HG03521 (cell line): ENCODE measurements around the gene DHRS13.
"Not testable (repeated sequence)": the region's sequence is repeated elsewhere in the genome, so short reads cannot be mapped to it uniquely, and the experiment has no call there.

ENCODE experiments used
- ATAC-seq: cut with Tn5 transposase; IDR thresholded peaks from one replicate; pipeline ENCODE4 v1.9.1; 2021; ENCODE audit warnings: mild to moderate bottlenecking, moderate library complexity; ENCODE audit not compliant: unreplicated experiment

DHRS13 gene

DNA sequence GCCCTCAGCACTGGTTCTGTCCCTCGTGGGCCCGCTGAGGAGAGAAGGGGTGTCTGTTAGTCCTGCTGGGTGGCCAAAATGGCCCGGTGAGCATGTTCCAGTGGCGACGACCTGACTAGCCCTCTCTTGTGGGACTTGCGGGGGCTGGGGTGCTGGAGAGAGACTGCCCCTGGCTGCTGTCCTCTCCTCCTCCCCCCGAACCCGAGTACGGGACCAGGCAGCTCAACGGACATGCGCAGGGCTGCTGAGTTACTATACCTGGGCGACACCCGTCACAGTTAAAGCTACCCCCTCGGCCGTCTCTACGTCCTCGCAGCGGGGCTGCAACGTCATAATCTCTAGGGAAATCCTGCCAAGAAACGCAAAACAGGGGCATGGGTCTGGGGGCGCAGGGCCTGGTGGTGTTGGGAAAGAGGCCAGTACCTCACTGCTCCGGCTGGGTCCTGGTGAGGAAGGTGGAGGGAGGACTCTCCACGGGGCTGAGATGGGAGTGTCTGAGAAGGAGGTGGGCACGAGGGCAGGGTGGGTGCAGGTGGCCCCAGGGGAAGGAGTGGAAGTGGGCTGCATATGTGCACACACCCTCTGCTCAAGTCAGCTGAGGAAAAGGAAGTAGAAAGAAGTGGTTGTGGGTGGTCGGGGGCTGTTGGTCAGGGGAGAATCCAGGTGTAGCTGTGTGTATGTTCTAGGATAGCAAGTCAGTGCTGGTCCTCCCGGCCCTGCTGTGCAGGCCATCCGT is 18.7 kb downstream of the DHRS13 start:
- ATAC-seq = no peak

DNA sequence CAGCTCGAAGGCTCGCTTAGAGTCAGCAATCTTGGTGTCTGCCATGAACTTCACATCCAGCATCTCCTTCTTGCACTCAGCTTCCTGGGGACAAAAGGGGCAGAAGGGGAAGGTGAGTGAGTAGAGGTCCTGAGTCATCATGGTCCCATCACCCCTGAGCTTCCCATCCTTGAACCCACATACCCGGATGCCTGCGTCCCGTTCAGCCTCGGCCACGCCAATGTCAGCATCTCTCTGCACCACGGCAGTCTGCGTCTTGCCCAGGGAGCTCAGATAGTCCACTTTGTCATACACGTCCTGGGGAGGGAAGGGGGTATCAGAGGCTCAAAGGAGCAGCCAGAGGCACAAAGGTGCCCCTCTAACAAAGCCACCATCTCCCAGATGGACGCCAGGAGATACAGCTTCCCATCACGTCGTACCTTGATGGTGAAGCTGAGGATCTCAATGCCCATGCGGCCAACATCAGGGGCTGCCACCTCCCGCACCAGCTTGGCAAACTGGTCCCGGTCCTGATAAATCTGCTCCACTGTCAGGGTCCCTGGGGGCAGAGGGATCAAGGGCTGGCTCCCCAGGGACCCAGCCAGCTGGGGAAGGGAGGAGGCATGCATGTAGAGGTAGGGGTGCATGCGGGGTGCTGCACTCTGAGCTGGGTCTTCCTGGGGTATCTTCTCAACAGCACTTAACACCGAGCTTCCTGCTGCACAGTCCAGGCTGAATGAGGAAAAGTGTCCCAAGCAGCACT is 20.6 kb downstream of the DHRS13 start:
- ATAC-seq = no peak

DNA sequence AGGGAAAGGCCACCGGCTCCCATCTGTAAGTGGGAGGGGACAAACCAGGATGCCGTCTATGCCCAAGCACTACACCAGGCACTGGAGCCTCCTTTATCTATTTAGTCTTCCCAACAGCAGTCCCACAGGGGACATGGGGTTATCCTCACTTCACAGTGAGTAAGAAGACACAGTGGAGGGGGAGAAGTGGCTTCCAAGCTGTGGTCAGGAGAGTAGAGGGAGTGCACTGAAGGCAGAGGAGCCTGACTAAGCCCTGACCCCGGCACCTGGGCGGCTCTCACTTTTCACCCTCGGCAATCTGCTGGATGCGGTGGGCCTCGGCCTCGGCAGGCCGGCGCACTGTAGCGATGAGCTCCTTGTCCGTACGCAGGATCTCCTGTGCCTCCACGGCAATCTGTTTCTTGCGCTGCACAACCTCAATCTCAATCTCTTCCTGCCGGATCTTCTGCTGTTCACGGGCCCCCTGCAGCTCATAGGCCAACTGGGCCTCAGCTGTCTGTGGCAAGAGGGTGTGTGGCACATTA is 21.3 kb downstream of the DHRS13 start:
- ATAC-seq = no peak

DNA sequence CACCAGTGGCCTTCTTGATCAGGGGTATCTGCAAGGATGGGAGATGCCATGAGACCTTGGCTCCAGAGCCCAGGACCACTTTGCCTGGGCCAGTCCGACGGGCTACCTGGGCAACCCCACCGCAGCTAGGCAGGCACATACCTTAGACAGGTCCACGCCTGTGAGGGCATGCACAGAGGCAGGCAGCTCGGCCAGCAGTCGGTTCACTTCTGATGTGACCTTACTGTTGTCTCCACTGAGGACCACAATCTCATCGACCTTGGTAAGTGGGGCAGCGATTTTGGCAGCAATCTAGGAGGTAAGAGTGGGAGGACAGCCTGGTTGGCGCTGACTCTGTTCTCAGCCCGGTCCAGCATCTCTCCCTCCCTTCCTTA is 22.3 kb downstream of the DHRS13 start:
- no peak for ATAC-seq

DNA sequence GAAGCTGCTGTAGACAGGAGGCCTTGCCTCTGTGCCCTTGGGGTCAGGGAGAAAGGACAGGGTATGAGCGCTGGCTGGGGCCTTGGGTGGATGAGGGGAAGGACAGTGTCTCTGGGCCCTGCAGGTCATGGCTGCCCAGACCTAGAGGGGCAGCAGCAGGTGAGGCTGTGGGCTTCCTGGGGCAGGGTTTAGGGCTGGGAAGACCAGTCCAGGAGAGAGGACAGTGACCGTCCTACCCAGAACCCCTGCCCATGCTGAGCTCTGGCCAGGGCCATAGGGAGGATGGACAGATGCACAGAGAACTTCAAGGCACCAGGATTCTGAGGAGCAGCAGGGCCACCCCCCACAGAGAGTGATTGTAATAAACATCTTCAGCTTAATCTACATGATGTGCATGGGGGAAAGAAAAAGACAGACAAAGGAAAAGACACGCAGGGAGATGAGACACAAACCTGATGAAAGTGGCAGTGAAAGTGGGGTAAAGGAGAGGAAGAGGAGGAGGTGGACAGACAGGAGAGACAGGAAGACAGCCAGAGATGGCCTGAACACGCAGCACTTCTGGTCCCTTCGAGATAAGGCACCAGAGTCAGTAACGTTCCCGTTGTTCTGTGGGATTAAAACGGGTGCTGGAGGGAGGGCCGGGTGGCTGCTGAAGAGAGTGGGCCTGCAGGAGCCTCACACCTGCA is 22.9 kb downstream of the DHRS13 start:
- no peak for ATAC-seq

DNA sequence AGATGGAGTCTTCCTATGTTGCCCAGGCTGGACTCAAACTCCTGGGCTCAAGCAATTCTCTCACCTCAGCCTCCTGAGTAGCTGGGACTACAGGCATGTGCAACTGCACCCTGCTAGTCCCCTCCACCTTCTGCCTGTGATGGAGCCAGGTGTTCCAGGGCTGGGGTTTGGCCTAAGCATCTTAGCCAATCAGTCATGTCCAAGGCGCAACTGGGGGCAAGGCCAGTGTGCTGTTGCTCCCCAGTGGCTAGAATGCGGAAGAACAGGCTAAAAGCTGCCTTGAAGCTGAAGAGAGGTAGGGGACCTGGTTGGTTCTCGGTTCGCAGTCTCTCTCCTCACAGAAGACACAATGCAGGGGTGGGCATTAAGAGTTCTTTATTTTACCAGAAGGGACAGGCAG is 23.9 kb downstream of the DHRS13 start:
- no peak for ATAC-seq

DNA sequence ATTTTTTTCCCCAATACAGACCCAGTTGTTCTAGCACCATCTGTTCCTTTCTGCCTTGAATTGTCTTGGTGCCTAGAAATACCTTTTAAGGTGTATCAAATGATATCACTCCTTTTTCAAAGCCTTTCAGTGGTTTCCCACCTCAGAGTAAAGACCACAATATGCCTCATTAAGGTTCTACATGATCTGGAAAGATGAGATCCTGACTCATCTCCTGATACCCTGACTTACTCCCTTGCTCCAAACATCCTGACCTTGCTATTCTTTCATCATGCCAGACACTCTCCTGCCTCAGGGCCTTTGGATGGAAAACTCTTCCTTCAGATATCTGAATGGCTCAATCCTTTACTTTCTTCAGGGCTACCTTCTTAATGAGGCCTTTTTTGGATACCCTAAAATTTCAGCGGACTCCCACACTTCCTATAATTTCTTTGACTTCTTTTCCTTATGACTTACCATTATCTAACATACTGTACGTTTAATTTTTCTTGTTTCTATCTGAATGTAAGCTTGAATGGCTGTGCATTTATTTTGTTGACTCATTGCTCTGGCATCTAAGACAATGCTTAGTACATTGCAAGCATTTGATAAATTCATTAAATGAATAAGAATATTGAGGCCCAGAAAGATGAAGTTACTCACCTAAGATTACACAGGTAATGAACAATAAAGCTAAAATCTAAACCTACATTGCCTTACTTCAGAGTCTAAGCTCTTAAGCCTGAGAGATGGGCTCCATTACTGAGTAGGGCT is 24.5 kb downstream of the DHRS13 start:
- ATAC-seq = no peak

DNA sequence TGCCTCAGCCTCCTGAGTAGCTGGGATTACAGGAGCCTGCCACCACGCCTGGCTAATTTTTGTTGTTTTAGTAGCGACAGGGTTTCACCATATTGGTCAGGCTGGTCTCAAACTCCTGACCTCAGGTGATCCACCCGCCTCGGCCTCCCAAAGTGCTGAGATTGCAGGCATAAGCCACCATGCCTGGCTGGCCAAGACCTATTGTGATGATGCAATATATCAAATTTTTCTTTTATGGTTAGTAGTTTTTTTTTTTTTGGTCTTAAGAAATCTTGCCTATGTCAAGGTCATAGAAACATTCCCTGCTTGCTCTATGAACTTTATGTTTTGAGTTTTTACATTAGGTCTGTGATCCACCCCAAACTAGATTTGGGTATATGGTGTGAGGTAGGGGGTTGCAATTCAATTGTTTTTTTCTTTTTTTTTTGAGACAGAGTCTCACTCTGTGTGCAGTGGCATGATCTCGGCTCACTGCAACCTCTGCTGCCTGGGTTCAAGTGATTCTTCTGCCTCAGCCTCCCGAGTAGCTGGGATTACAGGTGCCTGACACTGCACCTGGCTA is 25.6 kb downstream of the DHRS13 start:
- not testable (repeated sequence) for ATAC-seq

DNA sequence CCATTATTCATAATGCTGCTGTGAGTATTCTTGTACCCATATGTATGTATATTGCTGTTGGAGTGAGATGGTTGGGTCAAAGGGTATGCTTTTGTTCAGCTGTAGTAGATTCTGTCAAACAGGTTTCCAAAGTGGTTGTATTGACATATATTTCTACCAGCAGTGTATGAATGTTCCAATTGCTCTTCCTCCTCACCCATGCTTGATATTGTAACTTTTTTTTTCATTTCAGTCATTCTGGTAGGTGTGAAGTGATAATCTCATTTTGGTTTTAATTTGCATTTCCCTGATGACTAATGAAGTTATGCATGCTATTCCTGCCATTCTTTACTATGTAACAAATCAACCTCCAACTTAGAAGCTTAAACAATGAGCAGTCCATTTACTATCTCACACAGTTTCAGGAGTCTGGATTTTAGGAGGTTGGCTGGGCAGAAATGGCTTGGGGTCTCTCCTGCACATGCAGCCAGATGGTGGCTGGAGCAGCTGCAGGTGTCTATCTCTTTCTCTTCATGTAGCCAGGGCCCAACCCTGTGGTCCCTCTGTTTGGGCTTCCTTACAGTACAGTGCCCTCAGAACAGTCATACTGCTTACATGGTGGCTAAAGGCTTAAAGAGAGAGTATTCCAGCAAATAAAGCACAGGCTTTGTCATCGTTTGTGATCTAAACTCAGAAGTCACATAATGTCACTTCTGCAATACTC is 26.9 kb downstream of the DHRS13 start:
- no peak for ATAC-seq

DNA sequence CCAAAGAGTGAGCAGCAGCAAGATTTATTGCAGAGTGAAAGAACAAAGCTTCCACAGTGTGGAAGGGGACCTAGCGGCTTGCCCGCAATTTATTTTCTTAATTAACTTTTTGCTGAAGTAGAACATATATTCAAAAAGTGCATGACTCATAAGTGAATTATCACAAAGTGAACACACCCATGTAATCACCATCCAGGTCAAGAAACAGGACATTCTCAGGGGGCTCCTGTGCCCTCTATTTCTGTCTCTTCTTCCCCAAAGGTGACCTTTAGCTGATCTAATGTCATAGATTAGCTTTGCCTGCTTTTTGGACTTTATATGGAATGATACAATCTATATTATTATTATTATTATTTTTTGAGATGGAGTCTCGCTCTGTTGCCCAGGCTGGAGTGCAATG is 28.1 kb downstream of the DHRS13 start:
- ATAC-seq = no peak

DNA sequence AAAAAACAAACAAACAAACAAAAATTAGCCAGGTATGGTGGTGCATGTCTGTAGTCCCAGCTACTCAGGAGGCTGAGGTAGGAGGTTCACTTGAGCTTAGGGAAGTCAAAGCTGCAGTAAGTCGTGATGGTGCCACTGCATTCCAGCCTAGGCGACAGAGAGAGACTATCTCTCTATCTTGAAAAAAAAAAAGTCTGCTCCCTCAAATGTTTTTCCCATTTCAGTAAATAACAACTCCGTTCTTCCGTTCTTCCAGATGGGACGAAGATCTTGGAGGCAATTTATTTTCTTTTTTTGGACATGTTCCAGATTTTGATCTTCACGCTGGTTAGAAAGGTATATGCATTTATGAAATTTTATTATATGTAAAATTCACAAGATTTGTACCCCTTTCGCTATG is 29.0 kb downstream of the DHRS13 start:
- ATAC-seq = no peak

DNA sequence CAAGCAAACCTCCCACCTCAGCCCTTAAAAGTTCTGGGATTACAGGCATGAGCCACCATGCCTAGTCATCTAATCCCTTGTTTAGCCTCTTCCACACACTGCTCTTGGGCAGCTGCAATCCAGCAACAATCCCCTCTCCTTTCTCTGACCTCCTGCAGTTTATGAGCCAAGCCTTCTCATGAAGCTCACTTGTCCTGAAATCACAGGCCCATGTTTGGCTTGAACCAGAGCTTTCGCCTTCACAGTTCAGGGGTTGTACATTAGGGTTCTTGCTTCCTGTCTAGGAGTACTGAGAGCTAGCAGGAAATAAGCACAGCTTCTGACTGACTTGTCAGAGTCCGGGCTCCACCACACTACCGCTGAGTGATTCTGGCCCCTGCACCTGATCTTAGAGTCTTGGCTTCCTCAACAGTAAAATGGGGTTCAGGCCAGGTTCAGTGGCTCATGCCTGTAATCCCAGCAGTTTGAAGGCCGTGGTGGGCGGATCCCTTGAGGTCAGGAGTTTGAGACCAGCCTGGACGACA is 31.8 kb downstream of the DHRS13 start:
- no peak for ATAC-seq

DNA sequence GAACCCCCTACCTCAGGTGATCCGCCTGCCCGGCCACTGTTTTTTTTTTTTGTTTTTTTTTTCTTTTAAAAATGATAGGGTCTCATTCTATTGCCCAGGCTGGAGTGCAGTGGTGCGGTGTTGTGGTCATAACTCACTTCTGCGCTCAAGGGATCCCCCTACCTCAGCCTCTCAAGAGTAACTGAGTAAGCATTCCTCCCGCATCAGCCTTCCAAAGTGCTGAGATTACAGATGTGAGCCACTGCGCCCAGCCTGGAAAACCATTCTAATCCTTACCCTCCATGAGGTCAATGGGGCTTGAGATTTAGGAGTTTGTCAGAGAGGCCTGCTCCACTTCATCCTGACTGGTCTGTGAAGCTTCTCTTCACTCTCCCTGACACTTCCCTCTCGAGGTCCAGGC is 35.6 kb downstream of the DHRS13 start:
- ATAC-seq = no peak

DNA sequence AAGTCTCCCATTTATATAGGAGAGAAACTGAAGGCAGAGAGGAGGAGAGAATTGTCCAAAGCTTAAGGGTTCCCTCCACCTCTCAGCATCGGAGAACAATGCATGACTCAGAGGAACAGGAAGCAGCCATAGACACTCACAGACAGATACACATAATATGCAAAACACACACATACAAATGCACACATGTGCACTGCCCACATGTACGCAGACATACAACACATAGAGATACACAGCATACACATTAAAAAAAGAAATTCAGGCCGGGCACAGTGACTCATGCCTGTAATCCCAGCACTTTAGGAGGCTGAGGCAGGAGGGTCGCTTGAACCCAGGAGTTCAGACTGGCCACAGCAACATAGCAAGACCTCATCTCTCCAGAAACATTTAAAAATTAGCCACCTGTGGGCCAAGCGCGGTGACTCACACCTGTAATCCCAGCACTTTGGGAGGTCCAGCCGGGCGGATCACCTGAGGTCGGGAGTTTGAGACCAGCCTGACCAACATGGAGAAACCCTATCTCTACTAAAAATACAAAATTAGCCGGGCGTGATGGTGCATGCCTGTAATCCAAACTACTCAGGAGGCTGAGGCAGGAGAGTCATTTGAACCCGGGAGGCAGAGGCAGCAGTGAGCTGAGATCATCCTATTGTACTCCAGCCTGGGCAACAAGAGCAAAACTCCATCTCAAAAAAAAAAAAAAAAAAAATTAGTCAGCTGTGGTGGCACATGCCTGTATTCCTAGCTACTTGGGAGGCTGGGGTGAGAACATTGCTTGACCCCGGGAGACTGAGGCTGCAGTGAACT is 36.7 kb downstream of the DHRS13 start:
- no peak for ATAC-seq

DNA sequence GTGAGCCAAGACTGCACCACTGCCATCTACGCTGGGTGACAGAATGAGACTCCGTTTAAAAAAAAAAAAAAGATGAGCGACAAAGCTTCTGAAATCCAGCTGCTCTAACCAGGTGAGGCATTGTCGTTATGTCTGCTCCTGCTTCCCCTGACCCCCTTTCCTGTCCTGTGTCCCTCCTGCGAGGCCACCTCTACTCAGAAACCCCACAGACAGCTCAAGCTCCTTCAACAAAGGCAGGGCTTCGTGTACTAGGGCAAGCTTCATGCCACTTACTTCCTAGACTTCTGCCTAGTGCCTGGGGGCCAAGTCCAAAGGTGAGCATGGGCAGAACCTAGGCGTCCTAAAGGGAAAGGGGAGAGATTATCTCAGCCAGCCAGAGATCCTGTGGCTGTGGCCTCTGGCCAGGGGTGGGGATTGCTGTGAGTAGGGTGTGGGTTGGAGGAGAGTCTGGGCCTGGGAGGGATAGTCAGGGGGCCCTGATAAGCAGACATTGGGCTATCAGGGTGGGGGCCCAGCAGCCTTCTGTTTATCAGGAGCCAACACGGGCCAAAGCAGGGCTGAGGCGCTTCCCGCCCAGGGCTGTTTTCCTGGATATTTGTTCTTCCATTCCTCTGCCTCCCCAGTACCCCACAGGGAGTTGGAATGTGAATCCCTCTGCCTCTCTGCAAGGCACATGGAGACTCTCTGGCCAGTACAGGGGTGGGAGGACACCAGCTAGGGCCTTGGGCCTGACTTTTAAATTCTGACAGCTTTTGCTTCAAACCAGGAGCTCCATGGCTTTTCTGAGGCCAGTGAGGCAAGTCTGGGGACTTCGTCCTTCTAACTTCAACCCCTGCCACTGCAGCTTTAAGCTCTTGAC is 37.7 kb downstream of the DHRS13 start:
- ATAC-seq = no peak

DNA sequence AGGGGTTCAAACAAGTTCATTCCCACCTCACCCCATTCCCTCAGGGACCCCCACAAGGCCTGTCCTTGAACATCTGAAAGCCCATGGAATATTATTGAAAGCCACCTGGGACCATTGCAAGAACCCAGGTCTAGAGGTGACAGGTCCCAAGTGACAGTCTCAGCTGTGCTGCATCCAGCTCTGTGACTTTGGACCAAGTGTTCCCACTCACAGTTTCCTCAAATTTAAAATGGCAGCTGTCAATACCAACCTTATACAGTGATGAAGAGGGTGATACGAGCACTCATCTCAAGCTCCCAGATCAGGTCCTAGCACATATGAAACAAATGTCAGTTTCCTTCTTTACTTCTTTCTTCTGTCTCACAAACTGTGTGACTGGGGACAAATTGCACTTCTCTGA is 38.9 kb downstream of the DHRS13 start:
- ATAC-seq = no peak

DNA sequence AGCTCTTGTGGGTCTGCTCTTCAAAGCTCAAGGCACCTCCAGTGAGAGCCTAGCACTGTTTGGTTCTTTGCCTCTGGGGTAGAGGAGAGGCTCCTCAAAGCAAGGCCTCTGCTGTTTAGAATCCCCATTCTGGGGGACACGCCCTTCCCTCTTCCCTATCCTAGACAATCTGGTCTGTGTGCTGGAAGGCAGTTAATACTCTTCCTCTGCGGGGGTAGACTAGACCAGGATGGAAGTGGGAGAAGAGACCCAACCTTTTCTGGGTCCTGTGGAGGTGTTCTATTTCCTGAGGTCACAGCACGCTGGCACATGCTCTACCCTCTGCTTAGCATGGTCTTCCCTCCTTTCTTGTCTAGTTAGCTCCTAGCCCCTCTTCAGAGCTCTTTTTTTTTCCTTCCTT is 40.3 kb downstream of the DHRS13 start:
- ATAC-seq = no peak
